DLD1 (cell line): ENCODE results near the gene EBF3.

Source experiments
- in situ Hi-C: cut with HindIII; loops from 2 replicates; pipeline ENCODE4 v1.10.0; 2017; ENCODE audit warnings: low sequenced_read_pairs

The EBF3 gene

GRCh38 chr10:129963641-129964501, at the start of gene EBF3:
EBF3 (minus strand) TSS chr10:129964274; CDS start chr10:129963768, 506 bp downstream.
- in situ Hi-C loops, result no loop called here

GRCh38 chr10:130013335-130014262, 49.5 kb upstream of the EBF3 start:
- in situ Hi-C loops, result no loop called here

DNA sequence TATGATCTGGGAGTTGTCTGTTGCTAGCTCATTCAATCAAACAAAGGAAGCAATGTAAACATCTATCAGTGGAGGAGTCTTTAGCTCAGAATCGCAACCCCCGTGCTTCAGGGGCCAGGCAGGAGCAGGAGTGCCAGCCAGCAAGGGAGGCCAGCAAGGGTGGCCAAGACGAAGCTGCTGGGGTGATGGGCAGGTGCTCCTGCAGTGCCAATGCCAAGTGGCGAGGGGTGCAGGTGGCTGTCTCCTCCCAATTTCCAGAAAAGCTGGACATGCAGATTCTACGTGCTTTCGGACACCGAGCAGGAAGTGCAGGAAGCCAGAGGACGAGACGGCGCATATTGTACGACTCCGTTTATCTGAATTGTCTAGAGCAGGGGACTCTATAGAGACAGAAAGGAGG, 48.1 kb upstream of the EBF3 start:
- in situ Hi-C loops, result no loop called here

DNA sequence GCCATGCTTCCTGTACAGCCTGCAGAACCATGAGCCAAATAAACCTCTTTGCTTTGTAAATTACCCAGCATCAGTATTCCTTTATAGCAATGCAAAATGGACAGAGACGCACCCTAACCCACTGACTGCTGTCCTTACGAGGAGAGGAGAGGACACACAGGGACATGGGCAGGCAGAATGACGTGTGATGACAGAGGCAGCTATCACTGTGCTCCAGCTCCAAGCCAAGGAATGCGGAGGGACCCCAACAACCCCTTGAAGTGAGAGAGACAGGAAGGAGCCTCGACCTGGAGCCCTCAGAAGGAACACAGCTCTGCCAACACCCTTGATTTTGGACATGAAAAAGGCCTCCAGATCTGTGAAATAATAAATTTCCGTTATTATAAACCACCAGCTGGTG, 46.6 kb upstream of the EBF3 start:
- in situ Hi-C loops, result no loop called here

- in situ Hi-C loops, result no loop called here
These were observed 45.2 kb upstream of the EBF3 start for GRCh38 chr10:130009228-130009627.

GRCh38 chr10:130003787-130004613, 39.9 kb upstream of the EBF3 start:
- in situ Hi-C loops, result no loop called here

GRCh38 chr10:130003166-130003565, 39.1 kb upstream of the EBF3 start:
- in situ Hi-C loops, result no loop called here

- in situ Hi-C loops, result no loop called here
These were observed 38.5 kb upstream of the EBF3 start for GRCh38 chr10:130002606-130003005.

GRCh38 chr10:130000918-130001317, 36.8 kb upstream of the EBF3 start:
- in situ Hi-C loops, result no loop called here

DNA sequence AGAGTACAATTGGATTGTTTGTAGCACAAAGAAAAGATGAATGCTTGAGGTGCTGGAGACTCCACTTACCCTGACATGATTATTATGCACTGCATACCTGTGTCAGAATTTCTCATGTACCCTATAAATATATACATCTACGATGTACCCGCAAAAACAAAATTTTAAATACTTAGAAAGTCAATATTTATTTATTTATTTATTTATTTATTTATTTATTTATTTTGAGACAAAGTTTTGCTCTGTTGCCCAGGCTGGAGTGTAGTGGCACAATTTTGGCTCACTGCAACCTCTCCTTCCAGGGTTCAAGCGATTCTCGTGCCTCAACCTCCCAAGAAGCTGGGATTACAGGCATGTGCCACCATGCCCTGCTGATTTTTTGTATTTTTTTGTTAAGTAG, 35.1 kb upstream of the EBF3 start:
- in situ Hi-C loops, result no loop called here

GRCh38 chr10:129993621-129994020, 29.5 kb upstream of the EBF3 start:
- in situ Hi-C loops, result no loop called here

- in situ Hi-C loops, result no loop called here
These were observed 28.3 kb upstream of the EBF3 start for GRCh38 chr10:129992356-129992755.

DNA sequence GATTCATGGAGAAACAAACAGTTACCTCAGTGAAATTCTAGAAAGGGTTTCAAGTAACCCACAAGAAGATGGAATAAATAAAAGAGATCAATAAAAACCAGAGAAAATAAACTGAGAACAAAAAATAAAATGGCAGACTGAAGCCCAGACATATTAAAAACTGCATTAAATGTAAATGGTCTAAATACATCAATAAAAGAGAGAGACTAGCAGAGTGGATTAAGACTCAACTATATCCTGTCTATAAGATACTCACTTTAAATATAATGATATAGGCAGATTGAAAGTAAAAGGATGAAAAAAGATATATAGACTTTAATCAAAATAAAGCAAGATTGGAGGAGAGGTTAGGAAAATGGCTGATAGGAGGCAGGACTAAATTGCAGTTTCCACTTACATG, 18.8 kb upstream of the EBF3 start:
- in situ Hi-C loops, result no loop called here

DNA sequence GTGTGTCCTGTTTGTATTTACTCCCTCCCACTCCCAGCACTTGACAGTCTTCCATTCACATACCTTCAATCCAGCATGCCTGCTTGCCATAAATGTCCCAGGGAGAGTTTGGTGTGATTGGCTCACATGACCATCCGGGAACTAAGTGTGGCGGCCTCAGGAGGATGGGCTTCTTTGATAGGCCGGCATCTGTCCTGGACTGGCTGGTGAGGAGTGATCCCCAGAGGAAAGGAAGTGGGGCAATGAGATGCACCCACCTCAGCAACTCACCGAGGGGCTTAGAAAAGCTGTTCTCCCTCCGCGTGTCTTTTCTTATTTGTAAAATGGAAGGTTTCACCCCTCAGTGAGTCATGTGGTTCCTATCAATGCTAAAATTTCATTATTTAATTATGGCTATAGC, 14.9 kb upstream of the EBF3 start:
- in situ Hi-C loops, result no loop called here

DNA sequence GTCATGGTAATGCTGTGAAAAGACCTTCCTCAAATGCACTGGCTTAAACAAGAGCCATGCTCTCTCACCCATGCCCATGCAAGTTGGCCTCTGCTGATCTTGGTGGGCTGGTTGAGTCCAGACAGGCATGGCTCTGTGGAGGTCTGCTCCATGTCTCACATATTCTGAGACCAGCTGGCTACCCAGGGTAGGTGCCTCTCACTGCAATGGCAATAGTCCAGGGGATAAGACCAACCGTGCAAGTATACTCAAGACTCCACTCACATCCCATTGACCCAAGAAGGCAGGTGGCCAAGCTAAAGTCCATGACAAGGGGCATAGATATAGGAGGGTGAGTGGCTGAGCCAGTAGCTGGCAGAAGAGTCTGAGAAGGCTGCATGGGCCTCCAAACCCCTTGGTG, 14.2 kb upstream of the EBF3 start:
- in situ Hi-C loops, result no loop called here

GRCh38 chr10:129977794-129978193, 13.7 kb upstream of the EBF3 start:
- in situ Hi-C loops, result no loop called here

DNA sequence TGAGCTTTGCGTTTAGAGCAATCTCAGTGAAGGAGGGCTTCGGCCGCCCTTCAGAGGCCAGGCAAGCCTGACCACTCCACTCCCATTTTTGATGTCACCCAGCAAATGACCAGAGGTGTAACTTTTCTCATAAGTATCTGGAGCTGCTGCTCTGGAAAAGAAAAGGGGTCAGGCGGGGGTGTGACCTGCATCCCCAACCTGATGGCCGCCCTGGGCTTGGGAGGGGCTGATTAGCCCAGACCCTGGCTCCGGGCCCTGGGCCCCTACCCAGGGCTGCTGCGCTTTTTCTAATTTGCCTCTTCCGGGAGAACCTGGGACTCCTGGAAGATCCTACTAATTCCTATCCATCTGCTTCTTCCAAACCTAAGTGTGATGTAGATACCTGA, 9.6 kb upstream of the EBF3 start:
- in situ Hi-C loops, result no loop called here

- in situ Hi-C loops, result no loop called here
These were observed 9.0 kb upstream of the EBF3 start for GRCh38 chr10:129972966-129973673.

DNA sequence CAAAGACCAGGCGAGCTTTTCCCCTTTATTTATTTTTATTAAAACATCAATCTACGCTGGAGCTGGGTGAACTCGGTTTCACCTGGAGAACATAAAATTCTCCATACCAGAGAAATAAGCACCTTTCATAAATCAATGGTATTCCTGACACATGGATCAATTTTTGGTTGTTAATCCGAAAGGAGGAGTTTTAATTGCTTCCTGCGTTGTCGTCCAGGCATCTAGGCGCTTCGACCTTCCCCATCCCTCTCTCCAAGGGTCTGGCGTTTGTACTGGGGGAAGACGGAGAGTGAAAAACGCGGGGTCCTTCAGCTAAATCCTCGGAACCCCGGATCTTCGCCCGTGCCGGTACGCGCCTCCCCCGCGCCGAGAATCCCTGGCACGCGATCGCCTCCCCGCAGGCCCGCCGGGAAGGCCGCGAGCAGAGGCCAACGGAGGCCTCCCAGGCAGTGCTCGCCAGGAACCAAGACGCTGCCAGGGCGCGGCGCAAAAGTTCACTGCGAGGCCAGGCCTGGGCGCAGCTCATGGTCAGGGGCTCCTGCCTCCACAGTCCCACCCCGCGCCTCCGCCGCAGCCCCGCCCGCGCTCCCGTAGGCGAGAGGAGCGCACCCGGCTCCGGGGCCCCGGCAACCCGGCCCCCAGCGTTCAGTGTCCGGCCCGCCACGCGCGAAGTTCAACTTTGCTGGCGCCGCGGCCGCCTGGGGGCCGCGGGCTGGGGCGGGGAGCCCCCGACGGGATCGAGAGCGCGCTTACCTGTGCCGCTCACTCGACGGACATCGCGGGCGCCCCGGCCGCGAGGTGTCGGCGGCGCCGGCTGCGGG, 8.3 kb upstream of the EBF3 start:
- in situ Hi-C loops, result no loop called here
